MV-4-11 (cell line): ENCODE measurements around the gene ATP11A.

ENCODE experiments used
- DNase-seq: peaks from one replicate; lab custom pipeline; 2025; lab: John Stamatoyannopoulos, UW

Gene ATP11A

DNA sequence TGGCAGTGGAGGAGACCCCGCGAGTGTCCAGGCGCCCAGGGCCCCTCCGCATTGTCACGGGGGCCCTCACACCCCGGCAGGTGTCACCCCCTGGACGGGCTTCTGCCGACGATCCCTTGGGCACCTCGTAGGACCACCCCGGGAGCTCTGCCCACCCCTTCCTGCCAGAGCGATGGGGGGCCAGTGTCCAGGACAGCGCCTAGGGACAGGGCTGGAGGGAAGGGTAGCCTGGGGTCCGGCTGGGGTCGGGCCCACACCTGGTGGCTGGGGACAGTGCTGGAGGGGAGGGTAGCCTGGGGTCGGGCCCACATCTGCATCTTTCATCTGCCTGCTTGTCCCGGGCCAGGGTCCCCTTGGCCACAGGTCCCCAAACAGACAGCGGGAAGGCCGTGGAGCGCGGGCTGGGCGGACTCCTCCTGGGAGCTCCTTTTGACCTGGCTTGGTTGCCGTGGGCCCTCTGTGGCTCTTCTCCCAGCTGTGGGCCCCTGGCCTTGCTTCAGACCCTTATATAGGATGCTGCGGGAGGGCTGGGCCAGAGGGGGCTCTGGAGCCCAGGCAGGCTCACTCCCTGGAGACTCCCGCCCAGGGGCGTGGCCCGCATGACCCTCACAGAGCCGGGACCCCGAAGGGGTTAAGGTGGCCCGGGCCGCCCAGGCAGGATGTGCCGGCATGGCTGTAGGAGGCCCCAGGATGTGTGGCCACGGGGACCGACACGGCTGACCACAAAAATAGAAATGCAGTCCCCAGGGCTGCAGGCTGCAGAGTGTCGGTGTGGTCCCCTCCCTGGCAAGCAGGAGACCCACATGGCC, 205.0 kb downstream of the ATP11A start:
- DNase-seq: no peak

DNA sequence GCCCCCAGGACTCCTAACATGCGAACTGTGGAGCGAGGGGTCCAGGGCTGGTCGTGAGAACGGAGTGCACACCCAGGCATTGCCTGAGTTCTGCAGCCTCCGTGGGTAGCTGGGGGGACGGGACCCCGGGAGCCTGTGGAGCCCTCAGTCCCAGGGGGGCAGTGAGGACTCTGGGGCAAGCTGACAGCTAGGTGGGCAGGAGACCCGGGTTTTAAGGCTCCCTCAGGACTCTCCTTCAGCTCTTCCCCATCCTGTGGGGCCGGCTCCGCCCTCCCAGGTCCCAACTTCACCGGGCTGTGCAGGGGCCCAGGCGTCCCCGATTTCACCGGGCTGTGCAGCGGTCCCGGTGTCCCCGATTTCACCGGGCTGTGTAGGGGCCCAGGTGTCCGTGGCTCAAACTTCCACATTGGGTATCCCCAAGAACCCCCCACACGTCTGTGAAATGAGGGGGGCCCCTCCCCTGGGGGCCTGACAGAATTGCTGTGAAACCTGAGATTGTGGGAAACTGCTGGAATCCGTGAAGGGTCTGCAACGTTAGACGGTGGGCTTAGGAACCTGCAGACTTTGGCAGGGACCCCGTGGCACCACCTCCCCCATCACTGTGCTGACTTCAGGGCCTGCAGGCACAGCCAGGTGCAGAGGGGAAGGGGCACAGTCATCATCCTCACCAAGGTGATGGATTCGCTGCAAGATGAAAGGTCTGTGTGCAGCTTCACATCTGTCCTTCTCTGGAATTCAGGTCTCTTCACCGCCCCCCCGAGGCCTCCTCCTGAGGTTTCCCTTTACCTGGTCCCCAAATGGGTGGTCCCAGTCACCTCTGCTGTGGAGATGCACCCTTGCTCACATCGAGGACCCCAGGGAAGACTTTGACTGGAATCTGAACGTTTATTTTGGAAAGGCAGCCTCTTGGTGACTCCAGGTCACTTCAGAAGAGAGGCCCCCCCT, 206.0 kb downstream of the ATP11A start:
- DNase-seq: no peak

DNA sequence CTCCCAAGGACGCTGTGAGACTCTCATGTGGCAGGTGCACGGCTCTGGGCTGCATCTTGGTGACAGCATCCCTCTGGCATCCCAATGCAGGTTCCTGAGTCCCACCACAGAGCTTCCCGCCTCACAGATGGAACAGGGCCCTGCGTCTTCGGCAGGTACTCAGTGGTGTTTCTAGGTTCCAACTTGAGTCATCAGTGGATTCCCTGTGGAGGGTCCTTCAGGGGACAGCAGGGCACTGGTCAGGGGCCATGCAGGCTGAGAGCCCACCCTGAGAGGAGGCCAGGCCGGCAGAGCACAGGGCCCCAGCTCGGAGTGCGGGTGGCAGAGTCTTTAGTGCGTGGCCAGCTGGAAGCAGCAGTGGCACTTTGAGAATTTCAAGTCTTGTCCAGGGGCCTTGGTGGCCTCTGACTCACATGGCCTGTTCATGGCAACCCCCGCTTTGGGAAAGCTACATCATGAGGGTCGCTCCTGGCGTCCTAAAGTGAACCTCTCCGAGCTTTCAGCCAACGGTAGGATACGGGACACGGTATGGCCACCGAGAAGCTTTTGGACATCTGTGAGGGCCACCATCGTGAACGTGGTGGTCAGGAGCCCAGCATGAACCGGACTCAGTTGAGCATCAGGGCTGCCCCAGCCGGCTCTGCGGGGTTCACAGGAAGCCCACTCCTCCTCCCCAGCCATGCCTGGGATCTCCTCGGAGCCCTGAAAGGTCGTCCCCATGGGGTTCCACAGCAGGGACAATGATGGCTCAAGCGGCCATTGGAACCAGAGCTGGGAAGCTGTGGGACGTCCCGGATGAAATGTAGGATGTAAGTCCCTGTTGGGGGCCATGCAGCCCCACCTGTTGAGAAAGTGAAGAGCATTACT, 207.1 kb downstream of the ATP11A start:
- DNase-seq: no peak

DNA sequence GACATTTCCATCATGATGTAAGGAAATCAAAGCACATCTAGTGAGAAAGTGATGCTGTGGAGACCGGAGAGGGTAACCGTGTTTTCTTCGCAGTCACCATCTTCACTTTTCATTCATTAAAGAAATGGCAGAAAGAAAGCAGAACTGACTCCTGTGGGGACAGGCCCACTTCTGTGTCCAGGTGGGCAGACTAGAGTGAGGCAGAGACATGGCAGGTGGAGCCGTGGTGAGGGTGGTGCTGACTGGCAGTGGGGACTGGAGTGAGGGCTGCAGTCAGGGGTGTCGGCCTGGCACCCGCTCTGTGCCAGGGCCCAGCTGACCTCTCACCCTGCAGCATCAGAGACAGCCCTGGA, 207.7 kb downstream of the ATP11A start:
- no peak for DNase-seq

DNA sequence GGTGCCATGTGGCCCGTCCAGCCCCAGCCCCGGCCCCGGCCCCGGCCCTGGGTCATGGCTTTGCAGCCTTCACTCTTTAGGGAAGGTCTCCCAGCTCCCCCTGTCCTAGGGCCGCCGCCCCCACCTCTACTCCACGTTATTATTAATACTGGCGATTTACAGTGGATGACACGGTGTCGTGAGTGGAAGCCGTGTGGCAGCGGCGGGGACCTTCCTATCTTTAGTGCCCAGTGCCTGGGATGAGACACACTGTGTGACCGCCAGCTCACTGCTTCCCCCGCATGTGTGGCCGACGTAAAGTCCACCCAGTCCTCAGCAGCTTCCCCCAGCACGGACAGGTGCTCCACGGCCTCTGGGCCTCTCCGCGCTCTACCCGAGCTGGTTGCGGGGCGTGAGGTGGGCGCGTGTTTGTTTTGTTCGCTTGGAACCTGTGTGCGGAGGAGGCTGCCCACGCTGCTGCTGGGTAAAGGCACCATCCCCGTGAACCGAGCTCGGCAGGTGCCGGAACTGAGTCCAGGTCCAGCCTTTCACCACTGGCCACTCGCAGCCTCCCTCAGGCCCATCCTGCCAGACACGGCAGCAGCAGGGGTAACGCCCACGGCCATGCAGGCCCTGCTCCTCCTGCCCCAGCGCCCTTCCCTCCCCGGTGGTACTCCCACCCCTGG, 208.2 kb downstream of the ATP11A start:
- no peak for DNase-seq

DNA sequence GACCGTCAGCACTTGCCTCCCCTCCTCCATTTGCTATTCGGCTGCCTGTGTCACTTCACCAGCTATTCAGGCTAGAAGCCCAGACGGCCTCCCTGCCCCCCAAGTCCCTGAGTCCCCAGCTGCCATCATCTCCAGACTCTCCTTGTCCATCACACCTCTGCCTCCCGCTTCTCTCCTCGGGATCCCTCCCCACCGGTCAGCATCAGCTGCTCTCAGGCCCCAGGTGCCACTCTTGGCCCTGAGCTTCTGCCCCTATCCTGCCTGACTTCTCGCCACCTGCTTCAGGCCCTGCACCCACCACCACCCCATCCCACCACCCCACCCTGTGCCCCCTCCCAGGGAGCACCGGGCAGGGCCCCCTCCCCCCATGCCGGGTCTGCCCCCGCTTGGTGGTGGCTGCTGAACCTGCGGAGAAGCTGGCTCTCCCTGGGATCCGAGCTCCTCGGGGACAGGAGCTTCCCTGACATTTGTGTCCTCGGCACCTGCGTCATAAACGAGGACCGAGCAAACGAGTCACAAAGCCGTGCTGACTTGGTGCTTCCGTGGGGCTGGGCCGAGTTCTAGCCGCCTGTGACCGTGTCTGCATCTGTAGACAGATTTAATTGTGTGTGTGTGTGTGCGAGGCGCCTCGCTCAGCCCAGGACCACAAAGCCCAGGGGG, 208.9 kb downstream of the ATP11A start:
- DNase-seq: no peak

DNA sequence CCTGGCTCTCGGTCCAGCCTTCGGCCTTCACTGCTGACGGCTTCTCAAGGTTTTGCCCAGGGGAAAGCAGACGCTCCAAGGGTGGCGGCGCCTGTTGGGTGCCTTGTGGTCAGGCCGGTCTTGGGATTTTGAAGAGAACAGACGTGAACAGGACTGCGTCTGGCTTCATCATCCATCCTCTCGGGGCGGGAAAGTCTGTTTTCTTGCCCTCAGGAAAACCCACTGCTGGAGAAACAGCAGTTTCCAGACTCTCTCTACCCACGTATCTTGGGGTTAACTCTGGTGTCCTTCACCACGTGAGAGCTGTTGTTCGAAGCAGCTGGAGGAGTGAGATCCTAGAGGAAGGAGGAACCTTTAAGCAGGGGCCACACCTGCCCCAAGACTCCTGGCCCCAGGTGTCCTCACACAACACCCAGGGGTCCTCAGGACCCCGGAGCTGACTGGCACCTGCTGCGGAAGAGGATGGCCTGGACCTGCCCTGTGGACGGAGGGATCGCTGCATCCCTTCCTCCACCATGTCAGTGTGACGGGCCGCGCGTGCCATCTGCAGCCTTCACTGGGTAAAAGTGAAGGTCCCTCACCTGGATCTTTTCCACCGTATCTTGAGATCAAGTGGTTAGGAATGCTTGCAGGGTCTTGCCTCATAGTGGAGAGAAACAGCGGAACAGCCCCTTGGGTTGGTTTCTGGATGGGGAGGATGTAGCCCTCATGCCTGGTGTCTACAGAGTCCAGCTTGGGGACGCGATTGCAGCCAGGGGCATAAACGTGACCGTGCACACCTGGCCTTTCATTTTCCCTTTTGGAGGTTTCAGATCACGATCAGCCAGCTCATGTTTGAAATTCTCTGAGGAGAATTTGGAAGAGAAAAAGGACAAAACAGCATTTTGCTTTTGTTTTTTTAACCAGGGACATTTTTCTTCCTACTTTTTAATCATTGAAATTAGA, 209.7 kb downstream of the ATP11A start:
- no peak for DNase-seq

DNA sequence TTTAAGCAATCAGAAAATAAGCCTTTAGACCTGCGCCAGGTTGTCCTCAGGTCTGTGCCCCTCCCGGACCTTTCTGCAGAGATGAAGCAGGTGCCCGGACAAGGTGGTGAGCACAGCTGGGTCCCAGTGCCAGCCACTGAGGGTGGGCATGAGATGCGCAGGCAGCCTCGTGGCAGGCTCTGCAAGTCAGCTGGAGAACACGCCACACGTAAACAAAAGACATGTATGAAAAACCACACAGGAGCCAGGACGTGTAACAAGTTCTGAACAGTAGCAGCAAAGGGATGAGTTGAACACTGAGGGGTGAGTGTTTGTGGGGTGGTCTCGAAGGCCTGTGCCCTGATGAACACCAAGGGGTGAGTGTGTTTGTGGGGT, 210.4 kb downstream of the ATP11A start:
- DNase-seq: no peak

DNA sequence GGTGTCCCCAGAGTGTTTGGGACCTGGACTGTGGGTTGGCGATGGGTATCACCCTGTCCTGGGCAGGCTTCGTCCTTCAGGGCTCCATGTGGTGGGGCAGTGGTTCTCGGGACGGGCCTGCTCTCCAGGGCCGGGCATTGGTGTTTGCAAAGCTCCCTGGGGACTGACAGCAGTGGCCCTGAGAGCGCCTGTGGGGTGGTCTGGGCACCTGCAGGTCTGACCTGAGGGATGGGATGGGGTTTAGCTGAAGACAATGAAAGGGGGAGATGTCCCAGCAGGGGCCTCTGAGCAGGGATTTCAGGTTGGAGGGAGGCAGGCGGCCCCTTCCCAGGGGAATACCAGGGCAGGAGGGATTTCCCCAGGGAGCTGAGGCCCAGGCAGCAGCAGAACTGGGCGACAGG, 210.9 kb downstream of the ATP11A start:
- DNase-seq: no peak

DNA sequence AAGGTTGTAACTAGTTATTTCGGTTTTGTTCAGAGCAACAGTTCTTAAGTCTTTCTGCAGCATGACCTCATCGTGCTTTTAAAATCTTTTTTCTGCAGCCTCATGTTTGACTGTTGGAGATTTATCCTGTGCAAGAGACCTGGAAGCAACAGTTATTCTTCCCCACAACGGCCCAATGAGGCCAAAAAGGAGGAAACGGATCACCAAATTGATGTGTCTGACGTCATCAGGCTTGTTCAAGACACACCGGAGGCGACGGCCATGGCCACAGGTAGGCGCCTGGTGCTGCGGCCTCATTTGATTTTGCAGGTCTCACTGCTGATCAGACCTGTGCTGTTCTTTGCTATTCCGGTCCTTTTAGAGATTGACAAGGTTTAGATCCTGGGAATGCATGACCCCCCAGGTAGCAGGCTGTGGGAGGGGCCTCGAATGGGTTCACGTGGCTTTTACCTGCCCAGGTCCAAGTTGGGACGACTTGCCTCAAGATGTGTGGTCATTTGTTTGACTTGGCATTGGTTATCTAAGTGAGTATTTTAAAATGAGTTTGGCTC, 212.3 kb downstream of the ATP11A start:
- no peak for DNase-seq

DNA sequence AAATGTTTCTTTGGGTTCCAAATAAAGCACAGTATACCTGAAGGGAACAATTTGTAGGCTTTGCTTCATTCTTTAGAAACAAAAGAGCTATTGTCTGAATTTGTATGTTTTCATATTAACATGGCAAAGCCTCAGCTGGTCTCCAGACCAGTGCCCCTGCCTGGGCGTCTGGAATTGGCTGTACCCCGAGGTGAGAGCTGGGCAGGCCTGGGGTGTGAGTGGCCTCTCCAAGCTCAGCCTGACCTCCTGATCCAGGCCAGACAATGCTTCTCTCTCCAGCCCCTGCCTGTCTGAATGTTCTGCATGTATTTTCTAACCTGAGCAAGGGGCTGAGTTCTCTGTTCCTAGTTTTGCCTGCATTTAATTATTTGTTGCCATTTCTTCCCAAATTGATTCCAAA, 212.8 kb downstream of the ATP11A start:
- DNase-seq: no peak

DNA sequence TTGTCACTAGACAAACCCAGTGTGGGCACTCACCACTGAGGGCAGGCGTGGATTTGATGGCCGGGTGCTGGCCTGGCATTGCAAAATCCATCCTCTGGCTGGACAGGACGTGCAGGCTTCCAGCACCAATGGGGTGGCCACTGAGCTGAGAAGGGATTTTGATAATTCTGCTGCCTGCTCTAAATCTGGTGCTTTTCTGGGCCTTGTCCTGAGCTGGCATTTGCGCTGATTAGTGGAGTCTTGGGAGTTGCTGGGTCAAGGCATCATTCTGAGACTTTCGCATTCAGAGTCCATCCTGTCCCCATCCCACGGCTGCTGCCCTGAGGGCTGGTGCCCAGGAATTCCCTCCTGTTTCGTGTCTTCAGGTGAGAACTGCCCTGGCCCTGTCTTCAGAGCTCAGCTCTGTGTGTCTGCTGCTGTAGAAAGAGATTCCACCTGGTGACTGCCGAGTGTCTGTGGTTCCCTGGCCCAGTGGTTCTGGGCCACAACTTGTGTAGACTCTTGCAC, 213.3 kb downstream of the ATP11A start:
- no peak for DNase-seq

DNA sequence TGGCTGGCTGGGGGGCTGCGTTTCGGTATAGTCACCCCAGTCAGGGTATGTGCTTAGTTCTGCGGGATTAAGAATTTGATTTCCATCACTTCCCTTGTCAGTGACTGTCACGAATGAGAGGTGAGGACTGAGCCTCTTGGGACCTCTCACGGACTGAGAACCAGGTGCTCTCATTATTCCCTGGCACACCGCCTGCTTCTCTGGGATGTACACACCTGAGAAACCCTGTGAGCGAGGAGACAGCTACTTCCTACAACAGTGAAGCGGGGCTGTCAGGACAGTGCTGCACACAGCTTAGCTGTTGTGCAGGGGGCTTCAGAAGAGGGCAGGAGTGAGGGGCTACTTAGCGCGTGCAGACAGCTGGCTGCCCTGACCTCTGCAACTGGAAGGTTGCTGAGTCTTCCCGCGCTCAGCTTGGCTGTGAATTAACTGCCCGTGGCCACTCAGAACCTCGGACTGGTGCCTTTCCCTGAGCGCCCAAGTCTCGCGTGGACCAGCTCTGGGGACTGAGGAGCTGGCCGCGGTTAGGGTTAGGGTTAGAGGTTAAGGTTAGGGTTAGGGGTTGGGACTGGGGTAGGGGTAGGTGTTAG, 213.9 kb downstream of the ATP11A start:
- DNase-seq: no peak

DNA sequence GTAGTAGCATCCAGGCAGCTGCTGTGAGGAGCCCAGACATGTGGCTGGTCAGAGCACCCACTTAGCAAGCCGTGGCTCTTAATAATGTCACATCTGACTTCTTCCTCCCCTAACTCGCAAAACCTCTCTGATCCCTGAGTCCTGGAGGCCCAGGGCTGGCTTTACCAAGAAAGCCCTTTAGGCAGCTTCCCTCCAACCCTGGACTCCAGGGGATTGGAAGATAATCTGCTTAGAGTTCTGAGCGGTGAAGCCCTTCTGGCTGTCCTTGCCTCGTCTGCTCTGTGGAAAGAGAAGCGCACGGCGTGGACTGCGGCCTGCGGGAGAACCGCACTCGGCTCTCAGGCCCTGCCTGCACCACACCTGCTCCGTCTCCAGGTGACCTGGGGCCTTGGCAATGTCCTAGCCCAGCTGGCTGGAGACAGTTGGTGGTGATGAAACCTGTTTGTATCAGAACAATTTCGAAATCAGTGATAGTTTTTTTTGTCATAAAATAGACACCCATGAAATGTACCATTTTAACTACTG, 214.7 kb downstream of the ATP11A start:
- DNase-seq: no peak

DNA sequence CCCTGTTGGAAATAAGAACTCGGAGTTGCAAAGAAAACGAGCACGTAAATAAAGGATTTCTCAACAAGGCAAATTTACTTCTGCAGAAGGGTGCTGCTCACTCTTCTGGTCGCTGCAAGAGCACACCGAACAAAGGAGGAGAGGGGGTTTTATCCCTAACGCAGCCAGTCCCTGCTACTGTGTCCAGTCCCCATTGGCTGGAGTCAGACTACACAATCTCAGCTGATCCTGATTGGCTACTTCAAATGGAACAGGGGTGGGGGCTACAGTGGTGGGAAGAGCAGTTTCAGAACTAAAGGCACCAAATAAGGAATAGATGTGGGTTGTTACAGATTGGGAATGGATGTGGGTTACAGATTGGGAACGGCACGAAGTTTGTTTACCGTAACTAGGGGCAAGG, 215.2 kb downstream of the ATP11A start:
- no peak for DNase-seq

DNA sequence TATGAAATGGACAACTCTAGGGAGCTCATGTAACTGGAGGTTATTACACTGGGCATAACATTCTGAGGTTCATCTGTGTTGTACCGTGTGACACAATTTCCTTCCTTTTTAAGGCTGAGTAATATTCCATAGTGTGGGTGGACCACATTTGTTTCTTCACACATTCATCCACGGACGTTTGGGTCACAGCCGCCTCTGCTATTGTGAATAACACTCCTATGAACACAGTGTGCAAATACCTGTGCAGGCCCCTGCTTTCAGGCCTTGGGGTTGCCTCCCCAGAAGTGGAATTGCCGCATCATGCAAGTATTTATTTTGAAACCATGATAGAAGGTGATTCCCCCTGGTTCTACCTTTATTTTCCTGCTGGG, 215.8 kb downstream of the ATP11A start:
- no peak for DNase-seq

DNA sequence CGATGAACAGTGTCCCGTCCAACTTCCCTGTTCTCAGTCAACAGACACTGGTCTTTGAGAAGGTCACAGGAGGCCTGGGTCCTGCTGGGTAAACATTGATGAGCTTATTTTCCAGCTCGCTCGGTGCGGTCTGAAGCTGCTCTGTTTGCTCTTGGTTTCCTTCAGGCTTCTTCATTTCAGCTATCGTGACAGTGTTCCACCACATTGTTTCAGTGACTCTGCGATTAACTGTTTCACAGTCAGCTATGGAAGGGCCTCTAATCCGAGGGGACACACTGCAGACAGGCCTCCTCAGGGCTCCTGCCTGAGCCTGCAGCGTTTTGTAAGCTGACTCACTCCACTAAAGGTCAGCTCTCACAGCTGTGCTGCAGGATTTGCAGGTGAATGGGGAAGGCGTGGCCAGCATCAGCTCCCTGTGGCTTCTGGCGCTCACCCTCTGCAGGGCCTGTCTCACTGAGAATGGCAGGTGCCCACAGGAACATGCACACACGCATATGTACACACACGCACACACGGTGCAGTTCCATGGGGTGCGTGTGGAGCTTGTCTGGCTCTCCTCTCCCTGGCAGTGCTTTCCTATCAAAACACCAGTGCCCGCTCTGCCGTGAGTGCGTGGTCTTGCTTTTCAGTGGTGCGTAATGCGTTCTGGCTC, 216.3 kb downstream of the ATP11A start:
- no peak for DNase-seq

DNA sequence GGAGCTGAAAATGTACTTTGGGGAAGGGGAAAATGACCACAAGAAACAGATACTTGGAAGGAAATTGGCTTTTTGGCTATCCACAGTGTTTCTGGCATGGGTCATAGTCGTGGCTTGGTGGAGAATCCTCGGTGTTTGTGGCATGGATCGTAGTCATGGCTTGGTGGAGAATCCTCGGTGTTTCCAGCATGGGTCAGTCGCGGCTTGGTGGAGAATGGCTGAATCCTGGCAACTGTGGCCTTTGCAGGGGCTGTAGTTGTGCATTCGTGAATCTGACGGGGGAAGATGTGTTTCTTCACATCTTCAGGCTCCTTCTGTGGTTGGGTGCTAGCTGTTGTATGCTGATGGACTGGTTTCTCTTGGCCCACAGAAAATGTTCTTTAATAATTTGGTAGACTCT, 217.4 kb downstream of the ATP11A start:
- no peak for DNase-seq
